C4-2B (cell line): ENCODE data around the gene ETF1.

Experiments used
- ZFX ChIP-seq: fragments of 450-650 bp; IDR thresholded peaks from 2 replicates; pipeline ENCODE4 v1.6.1; 2017
- TF ChIP-seq, protein P1 (sequence below): fragments of 450-650 bp; conservative IDR thresholded peaks from 2 replicates; pipeline ENCODE4 v1.5.1; 2017; ENCODE audit warnings: mild to moderate bottlenecking

DNA sequence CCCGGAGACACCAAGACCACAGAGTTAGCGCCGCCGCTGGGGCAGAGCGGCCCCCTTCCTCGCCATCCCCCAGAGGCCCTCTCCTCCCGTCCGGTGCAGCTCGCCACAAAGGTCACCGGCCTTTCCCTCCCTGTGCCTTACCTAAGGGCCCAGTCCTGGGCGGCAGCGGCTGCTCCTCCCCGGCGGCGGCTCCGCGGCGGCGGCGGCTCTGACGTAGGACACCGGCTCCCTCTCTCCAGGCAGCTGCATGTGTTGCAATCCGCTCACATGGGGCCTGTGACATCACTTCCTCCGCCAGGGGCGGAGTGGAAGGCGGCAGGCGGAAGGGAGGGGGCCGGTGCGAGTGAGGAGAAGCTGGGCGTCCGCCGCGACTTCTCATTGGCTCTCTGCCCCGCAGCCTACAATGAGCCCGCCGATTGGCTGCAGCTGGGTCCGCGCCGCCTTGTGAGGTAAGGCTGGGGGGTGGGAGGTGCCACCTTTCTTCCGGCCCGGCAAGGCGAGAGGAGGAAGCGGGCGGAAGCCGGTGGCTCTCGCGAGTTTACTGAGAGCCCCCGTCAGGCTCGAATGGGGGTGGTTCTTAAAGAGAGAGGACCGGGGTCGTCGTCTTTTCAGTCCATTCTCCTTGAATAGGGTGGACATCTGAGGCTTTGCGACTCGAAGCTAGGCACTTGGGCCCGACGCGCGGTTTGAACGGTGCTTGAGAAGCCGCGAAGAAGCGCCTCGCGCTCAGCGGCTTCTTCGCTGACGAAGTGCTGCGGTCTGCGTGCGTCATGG lies at the start of gene ETF1:
- TF ChIP-seq, protein P1, sequence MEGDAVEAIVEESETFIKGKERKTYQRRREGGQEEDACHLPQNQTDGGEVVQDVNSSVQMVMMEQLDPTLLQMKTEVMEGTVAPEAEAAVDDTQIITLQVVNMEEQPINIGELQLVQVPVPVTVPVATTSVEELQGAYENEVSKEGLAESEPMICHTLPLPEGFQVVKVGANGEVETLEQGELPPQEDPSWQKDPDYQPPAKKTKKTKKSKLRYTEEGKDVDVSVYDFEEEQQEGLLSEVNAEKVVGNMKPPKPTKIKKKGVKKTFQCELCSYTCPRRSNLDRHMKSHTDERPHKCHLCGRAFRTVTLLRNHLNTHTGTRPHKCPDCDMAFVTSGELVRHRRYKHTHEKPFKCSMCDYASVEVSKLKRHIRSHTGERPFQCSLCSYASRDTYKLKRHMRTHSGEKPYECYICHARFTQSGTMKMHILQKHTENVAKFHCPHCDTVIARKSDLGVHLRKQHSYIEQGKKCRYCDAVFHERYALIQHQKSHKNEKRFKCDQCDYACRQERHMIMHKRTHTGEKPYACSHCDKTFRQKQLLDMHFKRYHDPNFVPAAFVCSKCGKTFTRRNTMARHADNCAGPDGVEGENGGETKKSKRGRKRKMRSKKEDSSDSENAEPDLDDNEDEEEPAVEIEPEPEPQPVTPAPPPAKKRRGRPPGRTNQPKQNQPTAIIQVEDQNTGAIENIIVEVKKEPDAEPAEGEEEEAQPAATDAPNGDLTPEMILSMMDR, result no peak
- peak; percentile 64 for TF ChIP-seq ZFX
